ENCODE measurements around the gene SLC32A1.

- TF ChIP-seq POLR2A (IDR thresholded peaks at IDR 0.05; ENCODE audit: low read length) (no peak), GATA1 (IDR thresholded peaks at IDR 0.05; ENCODE audit: low read depth, low read length) (no peak)
Observed at GRCh38 chr20:38752029-38752428, 27.7 kb downstream of the SLC32A1 start.
